Peyer's patch (tissue), 4 donors: ENCODE measurements around the gene TMIE.

ENCODE experiments used
- POLR2A ChIP-seq, 2 donors: fragments of 450-650 bp; IDR thresholded peaks; one replicate each; pipeline ENCODE4 v1.5.1; 2017; ENCODE audit warnings: antibody characterized with exemption in 2 of 2, mild to moderate bottlenecking in 2 of 2, moderate library complexity in 2 of 2
- TF ChIP-seq, protein P1 (sequence below), 6 experiments: fragments of 450-650 bp in 4 of 6; fragments of 200-600 bp in 2 of 6; sonication (generic) in 1 of 6; IDR thresholded peaks; one replicate each; pipeline ENCODE4 v1.5.1; 2017 to 2019; ENCODE audit warnings: antibody characterized with exemption in 6 of 6, mild to moderate bottlenecking in 3 of 6, moderate library complexity in 1 of 6

DNA sequence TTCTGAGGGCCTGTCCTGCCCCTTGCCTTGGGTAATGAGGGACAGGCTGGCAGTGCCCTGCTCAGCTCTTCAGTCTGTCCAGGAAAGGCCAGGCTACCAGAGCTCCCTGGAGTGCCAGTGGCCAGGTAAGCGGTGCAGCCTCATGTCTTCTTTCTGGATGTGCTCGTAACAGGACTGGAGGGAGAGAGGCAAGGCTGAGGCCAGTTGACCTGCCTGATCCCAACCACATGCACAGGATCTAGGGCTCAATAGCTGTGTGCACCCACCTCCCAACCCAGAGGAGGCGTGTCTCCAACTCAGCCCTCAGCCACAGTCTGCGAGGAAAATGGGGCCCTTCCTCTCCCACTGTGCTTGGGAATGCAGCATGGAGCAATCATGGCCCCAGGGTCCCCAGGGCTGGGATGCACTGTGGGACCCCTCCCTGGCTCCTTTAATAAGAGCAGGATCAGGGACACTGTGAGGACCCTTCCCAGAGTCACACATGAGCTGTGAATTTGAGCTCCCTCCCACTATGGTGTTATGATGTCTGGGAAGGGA, 30.2 kb upstream of the TMIE start:
- TF ChIP-seq, protein P1, sequence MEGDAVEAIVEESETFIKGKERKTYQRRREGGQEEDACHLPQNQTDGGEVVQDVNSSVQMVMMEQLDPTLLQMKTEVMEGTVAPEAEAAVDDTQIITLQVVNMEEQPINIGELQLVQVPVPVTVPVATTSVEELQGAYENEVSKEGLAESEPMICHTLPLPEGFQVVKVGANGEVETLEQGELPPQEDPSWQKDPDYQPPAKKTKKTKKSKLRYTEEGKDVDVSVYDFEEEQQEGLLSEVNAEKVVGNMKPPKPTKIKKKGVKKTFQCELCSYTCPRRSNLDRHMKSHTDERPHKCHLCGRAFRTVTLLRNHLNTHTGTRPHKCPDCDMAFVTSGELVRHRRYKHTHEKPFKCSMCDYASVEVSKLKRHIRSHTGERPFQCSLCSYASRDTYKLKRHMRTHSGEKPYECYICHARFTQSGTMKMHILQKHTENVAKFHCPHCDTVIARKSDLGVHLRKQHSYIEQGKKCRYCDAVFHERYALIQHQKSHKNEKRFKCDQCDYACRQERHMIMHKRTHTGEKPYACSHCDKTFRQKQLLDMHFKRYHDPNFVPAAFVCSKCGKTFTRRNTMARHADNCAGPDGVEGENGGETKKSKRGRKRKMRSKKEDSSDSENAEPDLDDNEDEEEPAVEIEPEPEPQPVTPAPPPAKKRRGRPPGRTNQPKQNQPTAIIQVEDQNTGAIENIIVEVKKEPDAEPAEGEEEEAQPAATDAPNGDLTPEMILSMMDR (IDR thresholded peaks at IDR 0.05): no peak
- TF ChIP-seq POLR2A (IDR thresholded peaks at IDR 0.05): no peak
